ENCODE data around the gene AP1M1. TPM values are rescaled to one million over a fixed set of nuclear protein-coding genes. Genes with fewer than 3 reads are reported as not detected.

AP1M1 gene
- polyA plus RNA-seq, 5 donors: 42.7 to 62.5 (median 45.7) TPM

DNA sequence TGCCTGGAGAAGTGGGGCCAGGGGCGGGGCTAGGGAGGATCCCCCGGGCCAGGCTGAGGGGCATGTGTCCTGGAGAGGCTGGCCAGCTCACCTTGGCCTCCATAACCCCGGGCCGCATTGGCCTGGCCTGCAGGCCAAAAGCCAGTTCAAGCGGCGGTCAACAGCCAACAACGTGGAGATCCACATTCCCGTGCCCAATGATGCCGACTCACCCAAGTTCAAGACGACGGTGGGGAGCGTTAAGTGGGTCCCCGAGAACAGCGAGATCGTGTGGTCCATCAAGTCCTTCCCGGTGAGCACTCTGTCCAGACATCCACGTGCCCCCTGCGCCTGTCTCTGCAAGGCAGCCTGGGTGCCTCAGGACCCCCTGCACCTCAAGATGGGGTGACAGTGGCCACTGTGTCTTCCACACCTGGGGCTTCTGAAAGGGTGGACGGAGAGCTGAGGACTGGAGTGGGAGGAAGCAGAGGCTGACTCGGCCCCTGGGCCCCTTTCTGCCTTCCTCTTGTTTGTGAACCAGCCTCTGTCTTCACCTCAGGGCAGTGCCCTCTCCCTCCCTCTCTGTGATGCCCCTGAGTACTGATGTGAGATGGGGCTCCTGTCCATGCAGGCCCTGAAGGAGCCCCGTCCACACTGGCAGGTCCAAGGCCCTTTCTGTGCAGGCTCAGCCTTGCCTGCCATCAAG is 31.1 kb downstream of the AP1M1 start:
- no peak for DNase-seq

DNA sequence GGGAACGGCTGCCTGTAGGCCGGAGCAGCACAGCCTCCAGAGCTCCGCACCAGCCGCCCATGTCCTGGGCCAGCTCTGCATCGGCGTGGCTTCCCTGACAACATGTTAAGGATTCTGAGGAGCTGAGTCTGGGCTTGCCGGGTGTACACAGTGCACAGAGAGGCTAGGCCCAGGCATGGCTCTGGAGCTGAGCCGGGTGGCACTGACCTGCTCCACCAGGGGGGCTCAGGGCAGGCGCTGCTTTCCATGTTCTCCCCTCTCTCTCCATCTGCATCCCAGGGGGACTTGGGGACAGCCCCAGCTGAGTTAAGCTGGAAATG is 31.6 kb downstream of the AP1M1 start:
- no peak for DNase-seq

DNA sequence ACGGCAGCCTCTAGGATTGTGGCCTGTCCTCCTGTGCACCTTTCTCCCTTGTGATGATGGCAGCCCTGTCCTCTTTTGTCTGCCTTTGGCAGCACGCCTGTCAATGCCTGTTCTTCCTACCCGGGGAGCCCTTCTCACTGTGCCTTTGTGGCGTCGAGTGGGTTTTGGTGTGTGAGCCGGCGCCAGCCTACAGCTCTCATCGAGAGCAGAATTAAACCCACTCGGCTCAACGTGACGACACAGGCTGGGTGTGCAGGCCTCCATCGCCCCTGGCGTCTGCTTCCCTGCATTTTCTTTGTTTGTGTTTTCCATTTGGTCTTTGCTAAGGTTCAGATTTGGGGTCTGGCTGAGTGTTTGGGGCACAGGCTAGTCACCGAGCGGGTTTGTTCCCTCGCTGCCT is 34.4 kb downstream of the AP1M1 start:
- DNase-seq: no peak

DNA sequence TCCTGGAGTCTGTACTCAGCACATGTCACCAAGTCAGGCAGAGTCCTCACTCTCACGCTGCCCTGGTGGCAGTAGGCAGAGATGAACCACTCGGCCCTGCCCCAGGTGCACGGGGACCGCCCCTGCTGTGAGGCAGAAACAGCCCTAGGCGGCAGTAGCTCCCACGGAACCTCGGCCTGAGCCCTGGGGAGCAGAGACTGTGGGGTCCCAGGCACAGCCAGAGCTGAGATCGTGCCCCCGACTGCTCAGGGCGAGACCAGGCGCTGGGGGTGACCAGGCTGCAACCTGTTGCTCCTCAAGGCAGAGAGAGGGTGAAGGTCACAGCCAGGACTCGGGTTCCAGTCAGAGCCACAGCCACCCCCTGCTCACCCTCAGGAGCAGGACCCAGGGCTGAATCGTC is 34.9 kb downstream of the AP1M1 start:
- no peak for DNase-seq

DNA sequence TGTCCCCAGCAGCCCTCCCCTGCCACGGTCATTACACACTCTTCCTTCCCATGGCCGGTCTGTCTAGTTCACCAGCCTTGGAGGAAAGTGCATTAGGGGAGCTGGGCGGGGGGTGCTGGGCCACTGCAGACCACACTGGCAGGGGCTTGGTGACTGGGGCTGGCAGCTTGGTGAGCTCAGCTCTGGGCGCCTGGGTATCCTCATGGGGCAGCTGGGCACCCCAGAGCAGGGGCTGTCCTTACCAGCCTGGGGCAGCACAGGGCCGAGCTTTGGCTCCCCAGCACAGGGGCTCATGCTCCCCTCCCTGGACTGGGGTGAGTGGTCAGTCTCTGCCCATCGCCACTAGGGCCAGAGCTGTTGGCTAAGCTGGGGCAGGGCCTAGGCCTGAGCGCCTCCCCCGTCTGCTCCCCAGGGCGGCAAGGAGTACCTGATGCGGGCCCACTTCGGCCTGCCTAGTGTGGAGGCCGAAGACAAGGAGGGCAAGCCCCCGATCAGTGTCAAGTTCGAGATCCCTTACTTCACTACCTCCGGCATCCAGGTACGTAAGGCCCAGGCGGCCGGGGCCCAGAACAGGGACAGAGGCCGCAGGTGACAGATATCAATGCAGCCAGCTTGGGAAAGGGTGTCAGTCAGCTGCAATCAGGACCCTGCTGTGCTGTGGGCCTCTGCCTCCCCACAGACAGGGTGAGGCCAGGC is 35.5 kb downstream of the AP1M1 start:
- no peak for DNase-seq

DNA sequence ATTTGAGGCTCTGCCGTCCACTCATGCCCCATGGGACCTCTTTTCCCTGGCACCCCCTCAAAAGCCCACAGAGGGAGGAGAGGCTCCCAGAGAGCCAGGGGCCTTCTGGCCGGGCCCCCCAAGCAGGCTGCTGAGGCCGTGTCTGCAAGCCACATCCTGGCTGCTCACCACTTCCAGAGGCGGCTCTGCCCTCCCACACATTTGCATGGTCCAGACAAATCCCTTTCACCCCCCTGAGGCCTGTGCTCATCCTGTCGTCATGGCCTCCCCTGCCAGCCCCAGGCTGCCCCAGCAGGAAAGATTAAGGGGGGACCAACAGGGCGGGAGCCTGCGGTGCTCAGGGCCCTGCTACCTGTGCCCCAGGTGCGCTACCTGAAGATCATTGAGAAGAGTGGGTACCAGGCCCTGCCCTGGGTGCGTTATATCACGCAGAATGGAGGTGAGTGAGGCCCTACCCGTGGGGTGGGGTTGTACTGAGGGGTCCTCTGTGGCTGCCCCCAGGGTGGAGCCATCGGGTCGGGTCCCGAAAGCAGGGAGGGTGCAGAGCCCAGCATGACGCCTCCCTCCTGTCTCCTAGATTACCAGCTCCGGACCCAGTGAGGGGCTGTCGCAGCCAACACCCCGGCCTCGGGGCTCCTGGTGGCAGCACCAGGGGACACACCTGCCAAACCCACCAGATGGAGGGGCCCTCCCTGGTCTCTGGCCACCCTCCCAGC is 36.3 kb downstream of the AP1M1 start:
- no peak for DNase-seq

DNA sequence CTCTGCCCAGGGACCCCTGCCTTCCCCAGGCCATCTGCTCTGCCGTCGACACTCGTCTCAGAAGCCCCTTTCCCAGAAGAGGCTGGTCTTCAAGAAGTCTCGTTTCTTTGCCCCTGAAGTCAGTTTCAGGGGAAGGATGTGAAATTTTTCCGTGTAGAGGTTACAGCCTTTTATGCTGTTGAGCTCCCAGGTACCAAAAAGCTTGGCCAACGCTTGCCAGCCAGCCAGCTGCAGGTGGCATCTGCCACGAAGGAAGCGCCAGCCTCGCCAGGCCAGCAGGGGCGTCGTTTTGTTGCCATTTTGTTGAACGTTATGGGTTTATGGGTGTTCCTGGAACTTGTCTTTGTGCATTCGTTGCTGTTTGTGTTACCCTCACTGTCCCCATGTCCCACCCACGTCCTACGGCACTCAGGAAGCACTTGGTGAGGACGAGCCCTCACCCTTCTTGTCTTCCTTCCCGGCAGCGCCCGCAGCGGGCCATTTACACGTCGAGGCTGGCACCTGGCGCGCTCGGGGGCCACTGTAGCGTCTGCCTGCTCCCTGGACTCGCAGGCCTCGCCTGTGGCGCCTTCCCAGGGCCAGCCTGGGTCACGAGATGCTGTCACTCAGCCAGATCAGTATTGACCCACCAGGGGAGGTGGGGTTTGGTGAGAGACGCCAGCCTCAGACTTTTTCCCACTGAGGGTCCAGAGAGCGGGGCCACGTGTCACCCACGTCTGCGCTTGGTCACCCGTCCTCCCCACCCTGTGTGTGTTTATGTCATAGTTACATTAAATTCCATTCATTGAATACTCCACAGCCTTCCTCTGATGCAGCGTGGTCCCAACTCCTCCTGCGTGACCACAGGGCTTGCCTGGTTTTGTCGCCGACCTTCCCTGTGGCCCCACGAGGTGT is 37.1 kb downstream of the AP1M1 start:
- no peak for DNase-seq

DNA sequence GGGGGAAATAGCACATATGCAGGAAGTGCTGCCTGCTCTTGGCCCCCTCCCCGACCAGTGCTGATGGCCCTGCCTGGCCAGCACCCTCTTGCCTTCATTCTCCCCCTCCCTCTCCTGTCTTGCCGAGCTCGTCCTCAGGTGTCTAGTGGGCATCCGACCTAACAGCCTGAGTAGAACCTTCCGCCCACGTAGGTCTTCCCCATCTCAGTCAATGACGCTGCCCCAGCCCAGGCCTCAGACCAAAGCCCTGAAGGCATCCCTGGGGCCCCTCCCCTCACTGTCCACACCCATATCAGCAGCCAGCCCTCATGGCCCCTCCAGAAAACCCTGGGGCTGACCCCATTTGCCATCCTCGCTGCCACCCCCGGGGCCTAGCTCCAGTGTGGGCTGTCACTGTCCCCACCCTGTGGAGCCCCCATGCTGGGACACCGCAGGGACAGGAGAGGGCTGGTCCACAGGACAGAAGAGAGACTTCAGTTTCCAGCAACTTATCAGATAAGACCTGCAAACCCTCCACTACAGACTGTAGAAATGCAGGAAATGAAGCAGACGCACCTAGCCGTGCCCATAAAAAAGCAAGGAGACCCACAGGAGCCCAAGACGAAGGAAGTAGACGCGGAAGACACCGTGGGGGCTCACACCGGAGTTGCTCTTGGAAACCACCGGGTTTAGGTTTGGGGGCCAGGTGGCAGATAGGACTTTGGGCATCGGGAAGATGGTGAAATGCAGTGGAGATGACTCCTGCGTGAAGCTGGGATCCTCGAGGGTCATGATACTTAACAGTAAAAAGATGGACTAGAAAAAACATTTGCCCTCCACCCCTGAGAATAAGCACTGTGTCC is 38.3 kb downstream of the AP1M1 start:
- DNase-seq: no peak

DNA sequence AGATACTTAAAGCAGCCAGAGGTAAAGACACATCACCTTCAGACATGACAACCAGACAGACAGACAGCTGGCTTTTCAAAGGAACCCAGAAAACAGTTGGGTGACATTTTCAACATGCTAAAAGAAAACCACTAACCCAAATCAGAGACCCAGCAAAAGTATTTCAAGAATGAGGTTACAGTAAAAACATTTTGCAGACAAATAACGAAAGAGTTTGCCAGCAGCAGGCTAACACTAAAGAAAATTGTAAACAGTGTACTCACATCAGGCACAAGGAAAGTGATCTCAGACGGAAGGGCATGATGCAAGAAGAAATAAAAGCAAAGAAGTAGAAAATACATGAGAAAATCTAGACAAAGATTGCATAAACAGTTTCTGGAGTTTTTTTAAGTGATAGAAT is 46.4 kb downstream of the AP1M1 start:
- no peak for DNase-seq

DNA sequence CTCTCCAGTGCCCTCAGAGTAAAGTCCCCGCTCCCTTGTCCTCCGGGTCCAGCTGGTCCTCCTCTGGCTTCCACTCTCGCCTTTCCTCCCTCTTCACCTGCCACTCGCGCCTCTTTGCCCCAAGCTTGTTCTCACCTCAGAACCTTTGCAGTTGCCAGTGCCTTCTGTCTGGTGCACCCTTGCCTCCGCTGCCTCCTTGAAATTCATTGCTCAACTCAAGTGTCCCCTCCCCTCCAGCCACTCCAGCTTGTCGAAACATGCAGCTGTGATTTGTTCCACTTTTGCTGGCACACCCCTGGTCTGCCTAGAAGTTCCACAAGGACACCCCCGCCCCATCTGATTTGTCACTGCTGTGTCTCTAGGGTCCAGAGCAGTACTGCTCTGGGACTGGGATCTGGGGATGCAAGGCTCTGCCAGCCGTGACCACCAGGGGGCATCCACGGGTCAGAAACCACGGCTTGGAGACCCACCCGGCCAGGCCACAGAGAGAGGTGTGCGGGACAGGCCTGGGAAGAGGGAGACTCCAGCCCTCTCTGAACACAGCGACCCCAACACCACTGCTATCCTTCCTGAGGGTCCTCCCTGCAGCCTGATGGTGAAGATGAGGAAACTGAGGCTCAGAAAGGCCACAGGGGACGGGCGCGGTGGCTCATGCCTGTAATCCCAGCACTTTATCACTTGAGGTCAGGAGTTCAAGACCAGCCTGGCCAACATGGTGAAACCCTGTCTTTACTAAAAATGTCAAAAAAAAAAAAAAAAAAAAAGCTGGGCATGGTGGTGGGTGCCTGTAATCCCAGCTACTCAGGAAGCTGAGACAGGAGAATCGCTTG is 49.9 kb downstream of the AP1M1 start:
- peak; percentile 64 to 77 for DNase-seq

DNA sequence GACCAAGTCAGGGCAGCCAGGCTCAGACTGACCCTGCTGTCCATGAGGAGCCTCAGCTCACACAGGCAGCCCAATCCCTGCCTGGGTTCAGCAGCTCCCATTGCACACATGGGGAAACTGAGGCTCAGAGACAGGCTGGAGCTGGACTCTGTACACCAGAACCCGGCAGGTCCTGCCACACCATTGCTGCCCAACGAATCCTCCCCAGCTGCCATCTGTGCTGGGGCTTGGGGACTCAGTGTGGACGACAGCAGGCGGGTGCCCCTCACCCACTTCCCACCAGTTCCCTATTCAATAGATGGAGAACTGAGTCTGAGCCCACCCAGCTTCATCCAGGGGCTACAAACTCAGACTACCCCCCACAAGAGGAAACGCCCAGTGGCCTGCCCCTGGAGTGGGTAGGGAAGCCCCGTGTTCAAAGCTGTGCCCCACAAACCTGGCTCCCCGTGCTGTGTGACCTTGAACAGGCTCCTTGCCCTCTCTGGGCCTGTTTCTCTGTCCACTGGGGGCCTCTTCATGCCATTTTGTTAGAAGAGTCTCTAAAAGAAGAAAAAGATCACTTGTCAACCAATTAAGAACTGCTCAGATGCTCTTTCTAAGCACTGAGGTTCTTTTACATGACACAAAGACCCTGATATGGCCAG is 50.8 kb downstream of the AP1M1 start:
- DNase-seq: no peak

DNA sequence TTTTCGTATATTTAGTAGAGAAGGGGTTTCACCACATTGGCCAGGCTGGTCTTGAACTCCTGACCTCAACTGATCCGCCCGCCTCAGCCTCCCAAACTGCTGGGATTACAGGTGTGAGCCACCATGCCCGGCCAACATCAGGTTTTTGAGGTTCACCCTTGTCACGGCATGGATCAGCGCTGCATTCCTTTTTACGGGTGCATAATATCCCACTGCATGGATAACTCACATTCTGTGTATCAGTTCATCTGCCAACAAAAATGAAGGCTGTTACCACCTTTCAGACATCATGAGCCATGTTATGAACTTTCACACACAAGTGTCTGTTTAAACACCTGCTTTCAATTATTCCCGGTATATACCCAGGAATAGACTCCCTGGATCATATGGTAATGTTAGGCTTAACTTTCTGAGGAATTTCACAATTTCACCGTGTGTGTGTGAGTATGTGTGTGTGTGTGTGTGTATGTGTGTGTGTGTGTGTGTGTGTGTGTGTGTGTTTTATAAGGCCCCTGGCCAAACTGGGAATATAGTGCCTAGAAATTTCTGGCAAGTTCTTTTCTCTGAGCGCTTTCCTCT is 52.2 kb downstream of the AP1M1 start:
- DNase-seq: no peak

DNA sequence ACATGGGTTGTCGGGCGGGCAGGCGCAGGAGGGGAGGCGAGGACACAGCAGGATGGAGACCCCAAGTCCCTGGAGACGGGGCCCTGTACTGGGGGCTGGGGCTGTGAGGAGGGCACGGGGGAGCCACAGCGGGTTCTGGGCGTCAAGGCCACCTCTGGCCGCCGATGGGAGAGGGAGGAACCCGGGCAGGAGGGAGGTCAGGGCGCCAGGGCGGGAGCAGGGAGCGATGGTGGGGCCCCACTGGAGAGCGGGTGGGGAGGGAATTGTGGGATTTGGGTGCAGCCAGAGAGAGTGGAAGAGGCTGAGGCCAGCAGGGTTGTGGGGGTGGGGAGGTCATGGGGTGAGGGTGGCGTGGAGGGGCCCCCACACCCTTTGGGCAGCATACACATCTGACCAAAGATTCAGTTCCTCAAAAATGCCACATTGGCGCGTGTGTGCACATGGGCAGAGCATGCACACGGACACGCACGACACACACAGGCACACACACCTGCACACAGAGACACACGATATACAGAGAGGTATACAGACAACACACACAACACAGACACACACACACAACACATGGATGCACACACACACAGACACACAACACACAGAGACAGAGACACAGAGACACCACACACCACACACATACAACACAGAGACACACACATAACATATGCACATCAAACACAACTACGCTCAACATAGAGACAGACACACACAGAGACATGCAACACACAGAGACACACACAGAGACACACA is 54.9 kb downstream of the AP1M1 start:
- no peak for DNase-seq

DNA sequence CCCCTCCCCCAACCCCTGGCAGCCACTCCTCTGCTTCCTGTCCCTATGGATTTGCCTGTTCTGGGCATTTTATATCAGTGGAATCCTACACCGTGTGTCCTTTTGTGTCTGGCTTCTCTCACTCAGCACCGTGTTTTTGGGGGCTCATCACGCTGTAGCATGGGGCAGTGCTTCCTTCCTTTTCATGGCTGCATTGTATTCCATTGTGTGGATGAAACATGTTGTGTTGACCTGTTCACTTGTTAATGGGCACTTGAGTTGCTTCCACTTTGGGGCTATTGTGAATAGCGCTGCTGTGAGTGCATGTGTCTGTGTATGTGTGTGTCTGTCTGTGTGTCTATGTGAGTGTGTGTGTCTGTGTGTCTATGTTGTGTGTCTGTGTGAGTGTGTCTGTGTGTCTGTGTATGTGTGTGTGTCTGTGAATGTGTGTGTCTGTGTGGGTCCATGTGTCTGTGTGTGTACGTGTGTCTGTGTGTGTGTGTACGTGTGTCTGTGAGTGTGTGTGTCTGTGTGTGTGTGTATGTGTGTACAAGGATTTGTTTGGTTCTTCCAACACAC is 57.2 kb downstream of the AP1M1 start:
- DNase-seq: no peak

DNA sequence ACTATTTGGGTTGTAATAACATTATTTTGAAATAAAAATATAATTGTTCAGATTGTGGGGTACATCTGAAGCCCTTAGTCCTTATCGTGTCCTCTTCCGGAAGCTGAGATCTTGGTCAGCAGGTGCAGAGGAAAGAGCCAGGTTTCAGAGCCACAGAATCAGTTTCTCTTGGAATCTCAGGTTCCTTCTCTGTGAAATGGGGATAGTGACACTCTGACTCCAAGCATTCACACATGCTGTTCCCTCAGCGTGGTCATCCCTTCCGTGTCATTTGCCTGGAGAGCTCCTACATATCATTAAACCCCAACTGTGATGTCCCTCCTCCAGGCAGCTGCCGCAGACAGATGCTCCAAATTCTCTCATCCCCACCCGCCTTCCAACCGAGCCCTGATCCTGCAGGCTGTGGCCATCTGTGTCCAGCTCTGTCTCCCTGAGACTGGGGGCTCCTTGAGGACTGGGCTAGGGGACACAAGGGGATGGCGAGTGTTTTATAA is 59.8 kb downstream of the AP1M1 start:
- DNase-seq: no peak

DNA sequence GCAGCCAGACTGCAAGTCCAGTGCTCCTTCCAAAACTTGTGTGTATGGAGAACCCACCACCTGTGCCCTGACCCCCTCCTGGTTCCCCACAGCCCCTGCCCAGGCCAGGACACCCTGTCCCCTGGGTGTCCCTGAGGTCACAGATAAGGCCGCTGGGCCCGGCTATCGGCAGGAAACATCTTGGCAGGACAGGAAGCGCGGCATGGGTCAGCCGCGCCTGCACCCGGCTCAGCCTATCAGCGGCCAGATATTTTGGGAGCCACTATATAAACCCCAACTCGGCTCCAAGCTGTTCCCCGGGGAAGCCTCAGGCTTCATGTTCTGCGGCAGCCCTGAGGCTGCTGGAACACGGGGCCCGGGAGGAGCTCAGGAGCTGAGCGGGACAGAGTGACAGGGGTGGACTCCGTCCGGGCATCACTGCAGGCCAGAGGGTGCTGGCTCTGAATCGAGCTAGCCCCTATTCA is 60.8 kb downstream of the AP1M1 start:
- peak in 1 of 2 donors; percentile 40 for DNase-seq

DNA sequence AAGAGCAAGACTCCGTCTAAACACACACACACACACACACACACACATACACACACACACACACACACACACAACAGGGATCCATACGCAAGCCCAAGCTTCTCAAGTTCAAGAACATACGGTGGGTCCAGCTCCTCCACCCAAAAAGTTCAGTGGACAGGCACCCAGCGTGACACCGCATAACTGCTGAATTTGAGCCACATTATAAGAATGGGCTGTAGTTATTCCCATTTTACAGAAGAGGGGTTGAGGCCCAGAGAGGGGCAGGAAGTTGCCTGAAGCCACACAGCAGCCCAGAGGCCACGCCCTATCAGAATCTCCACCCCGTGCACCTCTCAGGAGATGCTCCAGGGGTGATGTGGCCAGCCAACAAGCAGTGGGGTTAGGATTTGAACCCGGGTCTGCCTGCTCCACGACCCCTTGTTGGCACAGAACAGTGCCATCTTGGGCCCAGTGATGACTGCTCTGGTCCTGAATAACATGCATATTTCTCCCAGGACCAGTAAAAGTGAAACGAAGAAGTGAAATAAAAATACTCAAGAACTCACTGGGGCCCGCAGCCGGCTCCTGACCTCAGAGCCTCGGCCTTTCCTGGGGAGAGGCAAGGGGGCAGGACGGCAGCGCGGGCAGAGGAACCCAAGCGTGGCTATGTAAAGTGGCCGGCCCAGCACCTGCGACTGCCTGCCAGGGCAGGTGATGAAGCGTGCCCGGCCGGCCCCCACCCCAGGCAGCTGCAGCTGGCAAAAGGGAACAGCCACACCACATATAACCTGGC is 61.9 kb downstream of the AP1M1 start:
- no peak for DNase-seq

Measured in right lung (tissue), 5 donors.